ENCODE data around the gene CEACAM8.
"Not testable (repeated sequence)": the region's sequence is repeated elsewhere in the genome, so short reads cannot be mapped to it uniquely, and the experiment has no call there.

Gene CEACAM8

DNA sequence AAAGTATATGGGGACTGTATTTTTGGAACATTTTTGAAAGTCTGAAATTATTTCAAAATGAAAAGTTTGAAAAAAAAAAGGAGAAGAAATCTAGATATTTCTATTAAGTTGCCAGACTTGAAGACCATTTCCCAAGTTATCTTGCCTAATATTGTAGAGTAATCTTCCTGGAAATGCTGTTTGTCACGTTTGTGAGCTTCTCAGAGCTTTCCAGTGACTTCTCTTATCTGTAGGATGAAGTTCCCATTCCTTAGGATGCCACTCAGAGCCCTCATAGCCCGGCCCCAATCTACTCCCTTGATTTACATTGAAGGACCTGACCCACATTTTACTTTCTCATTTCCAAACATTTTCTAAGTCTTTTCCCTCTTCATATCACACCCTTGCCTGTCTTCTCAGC, 23.6 kb downstream of the CEACAM8 start:
- no peak for DNase-seq (ENCODE audit: low spot score)

DNA sequence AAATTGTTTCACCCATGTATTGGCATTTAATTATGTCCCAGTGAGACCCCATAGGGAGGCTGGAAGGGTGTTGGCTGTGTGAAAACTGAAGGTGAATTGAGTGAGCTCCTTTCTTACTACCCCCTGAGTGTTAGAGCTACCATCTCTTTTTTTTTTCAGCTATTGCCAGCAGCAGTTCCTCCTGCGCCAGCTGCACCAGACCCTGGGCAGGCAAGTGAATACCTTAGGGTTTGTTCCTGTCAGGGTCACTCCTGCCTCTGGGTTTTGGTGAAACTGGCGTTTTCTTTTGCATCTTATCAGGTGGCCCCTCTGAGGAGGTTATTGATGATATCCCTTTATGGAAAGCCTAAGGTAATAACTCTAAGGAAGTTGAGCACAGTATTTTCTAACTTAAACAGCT, 25.5 kb downstream of the CEACAM8 start:
- no peak for DNase-seq (ENCODE audit: low spot score)

DNA sequence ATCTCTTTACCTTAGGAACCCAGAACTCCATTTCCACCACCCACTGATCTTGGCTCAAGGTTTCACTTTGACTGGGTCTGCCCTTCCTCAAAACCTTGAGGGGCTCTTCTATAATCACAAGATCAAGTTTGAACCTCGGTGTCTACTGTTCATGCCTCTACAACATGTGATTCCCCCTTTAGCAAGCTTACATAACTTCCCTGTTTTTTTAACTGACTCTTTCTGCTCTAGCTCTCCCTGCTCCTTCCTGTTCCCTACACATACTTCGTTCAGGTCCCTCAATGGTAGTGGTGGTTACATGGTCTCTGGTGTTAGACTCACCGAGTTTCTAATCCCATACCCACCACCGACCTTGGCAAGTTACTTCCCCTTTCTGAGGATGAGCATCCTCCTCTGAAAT, 26.7 kb downstream of the CEACAM8 start:
- DNase-seq (ENCODE audit: low spot score) = peak; percentile 83

- DNase-seq (ENCODE audit: low spot score) = no peak
Measured at GRCh38 chr19:42567567-42567966, 27.2 kb downstream of the CEACAM8 start.

GRCh38 chr19:42563352-42564210, 31.1 kb downstream of the CEACAM8 start:
- DNase-seq (ENCODE audit: low spot score) = peak; percentile 71

DNA sequence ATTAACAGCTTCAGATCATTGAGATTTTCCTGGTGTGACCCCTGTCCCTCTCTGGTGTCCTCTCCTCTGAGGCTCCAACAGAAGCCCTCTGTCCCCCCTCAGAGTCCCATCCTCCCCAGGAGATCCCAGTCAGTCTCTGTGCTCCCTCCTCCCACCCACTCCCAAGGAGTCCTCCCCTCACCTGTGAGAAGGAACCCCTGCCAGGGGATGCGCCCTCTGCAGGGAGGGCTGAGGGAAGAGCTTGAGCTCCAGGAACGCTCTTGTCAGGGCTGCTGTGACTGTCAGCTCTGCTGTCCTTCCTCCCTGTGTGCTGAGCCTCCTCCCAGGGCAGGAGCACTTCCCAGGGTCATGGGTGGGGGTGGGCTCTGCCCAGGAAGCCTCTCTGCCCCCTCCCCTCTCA, 33.2 kb downstream of the CEACAM8 start:
- no peak for DNase-seq (ENCODE audit: low spot score)

- no peak for DNase-seq (ENCODE audit: low spot score)
Measured at GRCh38 chr19:42560731-42561130, 34.0 kb downstream of the CEACAM8 start.

DNA sequence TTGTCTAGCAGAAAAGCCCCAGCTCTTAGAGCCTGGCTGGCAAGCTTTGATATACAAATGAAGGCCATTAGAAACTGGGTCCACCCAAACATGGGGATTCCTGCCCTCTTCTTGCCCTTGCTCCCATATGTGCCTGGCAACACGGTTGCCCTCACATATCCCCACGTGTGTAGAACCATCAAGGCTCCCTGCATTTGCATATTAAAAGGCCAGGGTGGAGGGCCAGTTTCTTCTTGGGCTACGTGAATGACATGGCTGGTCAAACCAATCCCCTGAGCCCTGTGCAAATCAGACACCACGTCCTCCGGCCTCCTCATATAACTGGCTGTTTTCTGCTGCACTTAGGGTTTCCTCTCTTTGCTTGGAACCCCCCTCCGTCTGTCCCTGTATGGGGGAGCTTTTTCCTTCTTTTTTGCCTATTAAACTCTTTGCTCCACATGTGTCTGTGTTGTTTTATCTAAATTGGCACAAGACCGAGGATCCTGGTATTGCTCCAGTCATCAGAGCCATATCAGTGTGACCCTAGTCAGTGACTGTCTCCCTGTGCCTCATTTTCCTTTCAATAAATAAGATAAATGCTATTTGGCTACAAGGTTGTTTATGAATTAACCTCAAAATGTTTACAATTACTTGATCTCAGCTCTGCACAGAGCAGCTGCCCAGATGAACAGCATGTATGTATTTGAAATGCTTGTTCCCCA, 36.1 kb downstream of the CEACAM8 start:
- DNase-seq (ENCODE audit: low spot score) = no peak

DNA sequence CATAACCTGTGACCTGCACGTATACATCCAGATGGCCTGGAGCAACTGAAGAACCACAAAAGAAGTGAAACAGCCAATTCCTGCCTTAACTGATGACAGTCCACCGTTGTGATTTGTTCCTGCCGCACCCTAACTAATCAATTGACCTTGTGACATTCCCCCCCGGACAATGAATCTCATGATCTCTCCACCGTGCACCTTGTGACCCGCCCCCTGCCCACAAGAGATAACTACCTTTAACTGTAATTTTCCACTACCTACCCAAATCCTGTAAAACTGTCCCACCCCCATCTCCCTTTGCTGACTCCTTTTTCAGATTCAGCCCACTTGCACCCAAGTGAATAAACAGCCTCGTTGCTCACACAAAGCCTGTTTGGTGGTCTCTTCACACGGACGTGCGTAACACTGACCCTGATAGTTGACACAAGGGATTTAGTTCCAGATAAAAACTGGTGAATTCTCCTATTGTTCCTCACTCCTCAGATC, 37.3 kb downstream of the CEACAM8 start:
- not testable (repeated sequence) for DNase-seq (ENCODE audit: low spot score)

DNA sequence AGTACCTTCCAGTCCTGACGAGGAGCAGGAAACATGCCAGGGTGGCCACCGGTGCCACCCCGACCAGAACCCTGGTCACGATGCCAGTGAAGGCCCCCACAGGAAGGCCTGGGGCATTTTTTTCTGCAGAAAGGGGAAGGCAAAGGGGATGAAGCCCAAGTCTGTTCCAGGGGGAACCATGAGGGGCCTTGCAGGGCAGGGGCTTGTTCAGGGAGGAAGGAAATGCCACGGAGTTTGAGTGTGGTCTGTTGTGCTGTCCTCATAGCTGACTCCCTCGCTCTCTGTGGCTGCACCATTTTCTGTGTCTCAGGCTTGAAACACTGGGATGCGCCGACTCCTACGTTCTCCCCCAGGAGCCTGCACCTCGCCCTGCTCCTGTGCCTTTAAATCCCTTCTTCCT, 38.9 kb downstream of the CEACAM8 start:
- DNase-seq (ENCODE audit: low spot score) = peak; percentile 49

GRCh38 chr19:42555317-42555716, 39.4 kb downstream of the CEACAM8 start:
- DNase-seq (ENCODE audit: low spot score) = peak; percentile 60

- DNase-seq (ENCODE audit: low spot score) = no peak
Measured at GRCh38 chr19:42554046-42554575, 40.6 kb downstream of the CEACAM8 start.

GRCh38 chr19:42553292-42554045, 41.3 kb downstream of the CEACAM8 start:
- peak; percentile 44 for DNase-seq (ENCODE audit: low spot score)

DNA sequence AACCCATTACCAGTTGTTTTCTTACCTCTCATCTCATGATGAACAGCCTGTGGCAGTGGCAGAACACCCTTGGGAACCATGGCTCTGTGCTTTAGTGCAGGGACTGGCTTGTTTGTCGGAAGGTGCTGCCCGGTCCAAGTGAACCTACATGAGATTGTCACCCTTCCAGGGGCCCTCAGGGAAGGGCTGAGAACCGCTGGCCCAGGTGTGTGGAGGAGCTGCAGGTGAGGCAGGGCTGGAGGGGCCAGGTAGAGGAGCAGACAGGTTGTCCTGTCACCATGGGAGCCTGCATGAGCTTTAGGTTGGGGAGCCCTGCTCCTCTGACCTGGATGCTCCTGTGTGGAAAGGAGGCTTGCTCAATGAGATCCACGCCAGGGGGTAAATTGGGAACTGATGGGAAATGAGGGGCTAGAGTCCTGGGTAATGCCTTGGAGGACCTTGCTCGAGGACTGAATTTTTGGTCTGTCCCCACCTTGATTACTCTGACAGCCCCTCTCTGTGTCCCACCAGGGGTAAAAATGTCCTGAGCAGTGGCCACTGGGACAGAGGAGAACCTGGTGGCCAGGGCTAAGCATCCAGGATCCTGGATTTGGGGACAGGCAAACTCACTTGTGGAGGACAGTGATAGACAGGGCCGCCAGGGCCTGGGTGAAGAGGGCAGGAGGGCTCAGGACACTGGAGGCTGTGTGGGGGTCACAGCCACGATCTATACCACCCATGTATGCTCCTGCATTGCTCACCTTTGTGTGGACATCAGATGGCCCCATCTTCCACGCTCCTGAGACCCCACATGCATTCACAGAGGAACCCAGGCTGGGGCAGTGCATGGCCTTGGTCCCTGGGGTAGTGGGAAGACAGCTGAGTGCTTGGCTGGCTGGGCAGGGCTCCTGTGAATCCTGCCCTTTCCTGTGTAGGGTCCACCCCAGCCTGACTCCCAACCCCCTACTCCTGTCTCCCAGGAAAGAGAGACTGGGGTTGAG, 42.3 kb downstream of the CEACAM8 start:
- no peak for DNase-seq (ENCODE audit: low spot score)

GRCh38 chr19:42550521-42550920, 44.2 kb downstream of the CEACAM8 start:
- not testable (repeated sequence) for DNase-seq (ENCODE audit: low spot score)

DNA sequence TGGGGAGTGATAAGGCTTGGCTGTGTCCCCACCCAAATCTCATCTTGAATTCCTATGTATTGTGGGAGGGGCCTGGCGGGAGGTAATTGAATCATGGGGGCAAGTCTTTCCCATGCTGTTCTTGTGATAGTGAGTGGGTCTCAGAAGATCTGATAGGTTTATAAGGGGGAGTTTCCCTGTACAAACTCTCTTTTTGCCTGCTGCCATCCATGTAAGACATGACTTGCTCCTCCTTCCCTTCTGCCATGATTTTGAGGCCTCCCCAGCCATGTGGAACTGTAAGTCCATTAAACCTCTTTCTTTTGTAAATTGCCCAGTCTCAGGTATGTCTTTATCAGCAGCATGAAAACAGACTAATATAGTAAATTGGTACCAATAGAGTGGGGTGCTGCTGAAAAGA, 45.7 kb downstream of the CEACAM8 start:
- DNase-seq (ENCODE audit: low spot score) = not testable (repeated sequence)

GRCh38 chr19:42548552-42548951, 46.2 kb downstream of the CEACAM8 start:
- no peak for DNase-seq (ENCODE audit: low spot score)

DNA sequence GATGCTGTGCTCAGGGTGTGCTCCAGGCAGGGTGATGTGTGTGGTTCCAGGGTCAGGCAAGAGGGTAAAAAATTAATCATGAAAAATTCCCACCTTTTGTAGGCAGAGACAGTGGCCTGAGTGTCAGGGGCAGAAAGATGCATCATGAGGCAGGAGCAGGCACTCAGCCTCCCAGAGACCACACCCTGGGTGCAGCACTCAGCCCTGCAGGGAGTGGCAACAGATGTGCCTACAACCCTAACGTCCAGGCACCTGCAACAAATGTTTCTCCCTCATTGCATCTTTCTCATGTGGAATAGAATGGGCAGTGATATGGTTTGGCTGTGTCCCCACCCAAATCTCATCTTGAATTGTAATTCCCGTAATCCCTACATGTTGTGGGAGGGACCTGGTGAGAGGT, 46.8 kb downstream of the CEACAM8 start:
- no peak for DNase-seq (ENCODE audit: low spot score)

DNA sequence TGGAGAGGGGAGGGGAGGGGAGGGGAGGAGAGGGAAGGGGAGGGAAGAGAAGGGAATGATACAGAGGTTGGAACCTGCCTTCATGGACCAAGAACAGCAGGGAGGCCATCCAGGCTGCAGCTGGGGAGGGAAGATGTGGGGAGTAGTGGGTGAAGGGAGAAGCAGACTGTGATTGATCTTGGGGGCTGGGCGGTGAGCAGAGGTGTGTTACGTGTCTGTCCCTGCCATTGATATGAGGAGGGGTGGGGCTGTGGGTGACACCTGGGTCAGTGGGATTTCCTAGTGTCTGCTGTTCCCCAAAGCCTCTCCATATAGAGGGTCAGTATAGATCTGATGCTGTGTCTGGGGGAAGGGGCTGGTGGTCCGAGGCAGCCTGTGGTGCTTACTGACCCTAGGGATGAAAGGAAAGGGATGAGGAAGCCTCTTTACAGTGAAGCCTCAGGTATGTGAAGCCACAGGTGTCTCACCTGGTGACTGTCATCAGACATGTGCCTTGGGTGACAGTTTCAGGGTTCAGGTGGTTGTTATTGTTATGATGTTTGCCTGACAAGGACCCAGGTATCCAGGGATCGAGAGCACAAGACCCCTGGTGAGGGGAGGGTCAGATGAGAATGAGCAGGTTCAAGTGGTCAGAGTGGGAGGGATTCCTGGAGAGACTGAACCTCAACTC, 47.8 kb downstream of the CEACAM8 start:
- DNase-seq (ENCODE audit: low spot score) = no peak

DNA sequence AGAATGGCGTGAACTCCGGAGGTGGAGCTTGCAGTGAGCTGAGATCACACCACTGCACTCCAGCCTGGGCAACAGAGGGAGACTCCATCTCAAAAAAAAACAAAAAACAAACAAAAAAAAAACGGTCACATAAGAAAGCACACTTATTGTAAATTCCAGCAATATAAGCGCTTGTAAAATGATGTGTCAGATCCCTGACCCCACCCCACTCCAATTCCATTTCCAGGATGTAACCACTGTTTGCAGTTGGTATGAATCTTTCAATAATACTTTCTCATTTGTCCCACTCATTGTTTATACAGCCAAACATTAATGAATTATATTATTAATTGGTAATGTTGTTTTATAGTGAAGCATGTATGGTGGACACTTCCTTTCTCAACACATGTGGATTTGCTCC, 50.6 kb downstream of the CEACAM8 start:
- DNase-seq (ENCODE audit: low spot score) = no peak

Data from pons (tissue), 1 donor.